Fibroblast of lung (primary cell): ENCODE measurements around the gene SLC23A2.

Experiments
- EZH2 ChIP-seq: IDR thresholded peaks from 2 replicates; pipeline ENCODE4 v1.5.1; 2012; ENCODE audit warnings: low read length, control low read depth, mild to moderate bottlenecking; ENCODE audit errors: missing control alignments
- TF ChIP-seq, protein P1 (sequence below), 2 donors: IDR thresholded peaks in 1 of 2; conservative IDR thresholded peaks in 1 of 2; 1 replicate in 1 of 2; 2 replicates in 1 of 2; pipeline ENCODE4 v1.5.1; 2011 to 2012; ENCODE audit warnings: low read length in 2 of 2, control low read depth in 1 of 2, inconsistent platforms in 1 of 2, low read depth in 1 of 2, mild to moderate bottlenecking in 1 of 2

DNA sequence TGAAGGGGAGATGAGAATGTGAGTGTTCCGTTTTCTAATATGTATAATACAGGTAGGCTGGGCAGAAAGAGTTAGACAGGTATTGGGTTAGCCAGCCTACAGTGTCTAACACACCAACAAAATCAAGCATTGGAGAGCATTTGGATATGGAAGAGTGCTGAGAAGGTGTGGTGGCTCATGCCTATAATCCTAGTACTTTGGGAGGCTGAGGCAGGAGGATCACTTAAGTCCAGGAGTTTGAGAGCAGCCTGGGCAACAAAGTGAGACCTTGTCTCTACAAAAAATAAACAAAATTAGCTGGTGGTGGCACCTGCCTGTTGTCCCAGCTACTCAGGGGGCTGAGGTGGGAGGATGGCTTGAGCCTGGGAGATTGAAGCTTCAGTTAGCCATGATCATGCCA is 38.6 kb upstream of the SLC23A2 start:
- no peak for TF ChIP-seq EZH2
- TF ChIP-seq, protein P1, sequence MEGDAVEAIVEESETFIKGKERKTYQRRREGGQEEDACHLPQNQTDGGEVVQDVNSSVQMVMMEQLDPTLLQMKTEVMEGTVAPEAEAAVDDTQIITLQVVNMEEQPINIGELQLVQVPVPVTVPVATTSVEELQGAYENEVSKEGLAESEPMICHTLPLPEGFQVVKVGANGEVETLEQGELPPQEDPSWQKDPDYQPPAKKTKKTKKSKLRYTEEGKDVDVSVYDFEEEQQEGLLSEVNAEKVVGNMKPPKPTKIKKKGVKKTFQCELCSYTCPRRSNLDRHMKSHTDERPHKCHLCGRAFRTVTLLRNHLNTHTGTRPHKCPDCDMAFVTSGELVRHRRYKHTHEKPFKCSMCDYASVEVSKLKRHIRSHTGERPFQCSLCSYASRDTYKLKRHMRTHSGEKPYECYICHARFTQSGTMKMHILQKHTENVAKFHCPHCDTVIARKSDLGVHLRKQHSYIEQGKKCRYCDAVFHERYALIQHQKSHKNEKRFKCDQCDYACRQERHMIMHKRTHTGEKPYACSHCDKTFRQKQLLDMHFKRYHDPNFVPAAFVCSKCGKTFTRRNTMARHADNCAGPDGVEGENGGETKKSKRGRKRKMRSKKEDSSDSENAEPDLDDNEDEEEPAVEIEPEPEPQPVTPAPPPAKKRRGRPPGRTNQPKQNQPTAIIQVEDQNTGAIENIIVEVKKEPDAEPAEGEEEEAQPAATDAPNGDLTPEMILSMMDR (conservative IDR thresholded peaks at IDR 0.05 in 1 of 2, IDR thresholded peaks at IDR 0.05 in 1 of 2; ENCODE audit: low read depth in 1 of 2, low read length in 2 of 2): no peak
